HepG2 (cell line): ENCODE results near the gene POC1A. TPM values are rescaled to one million over a fixed set of nuclear protein-coding genes. Genes with fewer than 3 reads are reported as not detected.

ENCODE experiments used
- ASH2L ChIP-seq: fragments of 300-600, 200-600 bp; sonication (generic); IDR thresholded peaks from 2 replicates; pipeline ENCODE4 v1.7.0; 2017; ENCODE audit warnings: low read depth, mild to moderate bottlenecking, moderate library complexity, mixed read lengths, low read length; ENCODE audit not compliant: insufficient read length
- CSRNP1 ChIP-seq: sonication (generic); formaldehyde crosslinking; IDR thresholded peaks from 2 replicates; pipeline ENCODE4 v1.8.1; 2023; ENCODE audit warnings: mild to moderate bottlenecking, missing genetic modification reagents
- GATAD1 ChIP-seq: IDR thresholded peaks from 2 replicates; pipeline ENCODE4 v1.6.1; 2016; ENCODE audit warnings: missing genetic modification reagents, missing compliant biosample characterization
- HBP1 ChIP-seq: IDR thresholded peaks from 2 replicates; pipeline ENCODE4 v1.6.1; 2016; ENCODE audit warnings: low read depth, control low read depth
- MED1 ChIP-seq: sonication (generic); formaldehyde crosslinking; IDR thresholded peaks from 2 replicates; pipeline ENCODE4 v1.4.0; 2020; ENCODE audit warnings: missing genetic modification reagents
- NR2F2 ChIP-seq: IDR thresholded peaks from 2 replicates; pipeline ENCODE4 v1.6.1; 2012; ENCODE audit warnings: low read depth, inconsistent platforms, borderline replicate concordance
- SIN3B ChIP-seq: fragments of 150-350 bp; IDR thresholded peaks from 2 replicates; pipeline ENCODE4 v1.6.1; 2014; ENCODE audit warnings: low read length
- STAG1 ChIP-seq: sonication (generic); formaldehyde crosslinking; IDR thresholded peaks from 2 replicates; pipeline ENCODE4 v1.4.0; 2020; ENCODE audit warnings: missing genetic modification reagents
- TAF1 ChIP-seq: sonication (generic); formaldehyde crosslinking; IDR thresholded peaks from 2 replicates; pipeline ENCODE4 v1.4.0; 2020; ENCODE audit warnings: missing genetic modification reagents
- THAP9 ChIP-seq: sonication (generic); formaldehyde crosslinking; IDR thresholded peaks from 2 replicates; pipeline ENCODE4; 2020; ENCODE audit warnings: missing genetic modification reagents, mild to moderate bottlenecking, borderline replicate concordance
- YEATS4 ChIP-seq: sonication (generic); formaldehyde crosslinking; IDR thresholded peaks from 2 replicates; pipeline ENCODE4 v1.4.0; 2020; ENCODE audit warnings: missing genetic modification reagents, borderline replicate concordance
- ZNF281 ChIP-seq: sonication (generic); formaldehyde crosslinking; IDR thresholded peaks from 2 replicates; pipeline ENCODE4 v1.4.0; 2020; ENCODE audit warnings: missing genetic modification reagents, borderline replicate concordance
- ZNF350 ChIP-seq: sonication (generic); formaldehyde crosslinking; IDR thresholded peaks from 2 replicates; pipeline ENCODE4 v1.4.0; 2020; ENCODE audit warnings: mild to moderate bottlenecking, low read depth, missing genetic modification reagents, borderline replicate concordance
- ZNF362 ChIP-seq: sonication (generic); formaldehyde crosslinking; IDR thresholded peaks from 2 replicates; pipeline ENCODE4 v1.4.0; 2020; ENCODE audit warnings: missing genetic modification reagents, mild to moderate bottlenecking, borderline replicate concordance
- ZNF670 ChIP-seq: sonication (generic); formaldehyde crosslinking; IDR thresholded peaks from 2 replicates; pipeline ENCODE4 v1.8.0; 2022; ENCODE audit warnings: mild to moderate bottlenecking, missing genetic modification reagents, borderline replicate concordance
- ZNF724P ChIP-seq: sonication (generic); formaldehyde crosslinking; IDR thresholded peaks from 2 replicates; pipeline ENCODE4 v1.8.0; 2022; ENCODE audit warnings: missing genetic modification reagents, borderline replicate concordance
- ZNF816 ChIP-seq: sonication (generic); formaldehyde crosslinking; IDR thresholded peaks from 2 replicates; pipeline ENCODE4 v1.8.0; 2022; ENCODE audit warnings: missing genetic modification reagents, mild to moderate bottlenecking, borderline replicate concordance
- polyA plus RNA-seq, 8 experiments: library from polyadenylated mRNA; depleted of rRNA in 3 of 8; stranded (reverse) in 7 of 8; unstranded in 1 of 8; fragments of >200 nt; fragmentation: Illumina TruSeq in 4 of 8; extraction: Trizol in 4 of 8; gene quantifications; 2 replicates each; pipeline versions ENCODE4 v1.2.1 to v1.2.3, GENCODE V29; 2011 to 2016; ENCODE audit warnings: low read depth in 4 of 8, missing spikeins in 1 of 8, mixed read lengths in 1 of 8; ENCODE audit not compliant: insufficient read depth in 1 of 8
- total RNA-seq, 5 experiments: library from RNA; depleted of rRNA; stranded (reverse); fragments of >200 nt; fragmentation: Illumina TruSeq; extraction: Trizol; gene quantifications; 2 replicates each; pipeline ENCODE4 v1.2.3, GENCODE V29; 2016; ENCODE audit warnings: low read depth in 1 of 5

POC1A gene
- total and polyA plus RNA-seq, 2 of the 13 experiments (the other 11 are each of a cell fraction or from before 2014, with no cell fraction given): 14.6 to 20.0 TPM

GRCh38 chr3:52176951-52177700 is 22.9 kb upstream of the POC1A start (continued):
- TF ChIP-seq THAP9 (CRISPR knock-in tag) (peak; percentile 39; the same call in 1 of the 2 replicates), ZNF281 (CRISPR knock-in tag) (peak; percentile 63; the same call in 1 of the 2 replicates), ZNF362 (CRISPR knock-in tag) (peak; percentile 94), NR2F2 (no peak), MED1 (CRISPR knock-in tag) (peak; percentile 55; the same call in 1 of the 2 replicates), ASH2L (peak; percentile 81), YEATS4 (CRISPR knock-in tag) (peak; percentile 69), GATAD1 (CRISPR knock-in tag) (no peak), ZNF670 (peak; percentile 85; the same call in 1 of the 2 replicates), ZNF724P (CRISPR knock-in tag) (peak; percentile 76; the same call in 1 of the 2 replicates), TAF1 (CRISPR knock-in tag) (no peak), HBP1 (CRISPR knock-in tag) (0 out of 2 replicates have a peak, but pooled peaks have one; percentile 49), ZNF816 (CRISPR knock-in tag) (peak; percentile 61; the same call in 1 of the 2 replicates), SIN3B (no peak), ZNF350 (CRISPR knock-in tag) (peak; percentile 91; the same call in 1 of the 2 replicates), CSRNP1 (CRISPR knock-in tag) (no peak), STAG1 (CRISPR knock-in tag) (0 out of 2 replicates have a peak, but pooled peaks have one; percentile 1)
